CD4-positive, alpha-beta T cell (primary cell): ENCODE data around the gene TNS1. TPM values are rescaled to one million over a fixed set of nuclear protein-coding genes. Genes with fewer than 3 reads are reported as not detected.

Experiments
- ATAC-seq: fragments of 200-7000 bp; cut with Tn5 transposase; one replicate; pipeline ENCODE4 v1.10.0; 2022; ENCODE audit warnings: mild to moderate bottlenecking; ENCODE audit not compliant: poor library complexity
- CTCF ChIA-PET: fragments of 350-600 bp; sonication (Branson Sonifier 250); formaldehyde crosslinking; loops from one replicate; lab custom pipeline; 2021; ENCODE audit warnings: antibody characterized with exemption, inconsistent platforms; lab: Charles Lee
- POLR2A ChIA-PET: fragments of 350-600 bp; sonication (Branson Sonifier 250); formaldehyde crosslinking; loops from one replicate; lab custom pipeline; 2021; ENCODE audit warnings: antibody characterized with exemption, inconsistent platforms; lab: Charles Lee
- DNase-seq, 14 experiments: peaks; one replicate each; pipeline ENCODE4 v3.0.0-alpha.2; 2013 to 2020; ENCODE audit warnings: mixed read lengths in 2 of 14
- H3K27ac ChIP-seq, 2 donors: one replicate each; pipeline versions ENCODE4 v1.5.1 to v1.7.0; 2013; ENCODE audit warnings: low read length in 2 of 2, low read depth in 1 of 2, mild to moderate bottlenecking in 1 of 2
- H3K27me3 ChIP-seq, 2 experiments: 1 replicate in 1 of 2; 2 replicates in 1 of 2; pipeline versions ENCODE4 v1.6.1 to v1.7.0; 2013; ENCODE audit warnings: low read length in 2 of 2, control low read depth in 1 of 2, mild to moderate bottlenecking in 1 of 2, moderate library complexity in 1 of 2; ENCODE audit not compliant: insufficient read depth in 2 of 2, control insufficient read depth in 1 of 2
- H3K36me3 ChIP-seq: one replicate; pipeline ENCODE4 v1.6.1; 2013; ENCODE audit warnings: low read length, control low read depth; ENCODE audit not compliant: insufficient read depth
- H3K4me1 ChIP-seq: one replicate; pipeline ENCODE4 v1.6.1; 2013; ENCODE audit warnings: low read length, control low read depth; ENCODE audit not compliant: insufficient read depth
- H3K4me3 ChIP-seq: one replicate; pipeline ENCODE4 v1.5.1; 2013; ENCODE audit warnings: mild to moderate bottlenecking, low read length, moderate library complexity
- H3K9me3 ChIP-seq, 2 experiments: 1 replicate in 1 of 2; 2 replicates in 1 of 2; pipeline versions ENCODE4 v1.6.1 to v1.7.0; 2013; ENCODE audit warnings: low read length in 2 of 2, mild to moderate bottlenecking in 2 of 2, control low read depth in 1 of 2, moderate library complexity in 1 of 2; ENCODE audit not compliant: control insufficient read depth in 1 of 2, insufficient read depth in 1 of 2
- H3K27ac Mint-ChIP-seq: one replicate; pipeline ENCODE4 v1.8.0; 2020; ENCODE audit warnings: mixed read lengths
- H3K27me3 Mint-ChIP-seq: one replicate; pipeline ENCODE4 v1.8.0; 2021; ENCODE audit warnings: mixed read lengths
- H3K36me3 Mint-ChIP-seq: one replicate; pipeline ENCODE4 v1.8.0; 2021; ENCODE audit warnings: low read depth, mixed read lengths
- H3K4me1 Mint-ChIP-seq: one replicate; pipeline ENCODE4 v1.8.0; 2021; ENCODE audit warnings: low read depth, mixed read lengths
- H3K4me3 Mint-ChIP-seq: one replicate; pipeline ENCODE4 v1.8.0; 2020; ENCODE audit warnings: mild to moderate bottlenecking, mixed read lengths
- H3K9me3 Mint-ChIP-seq: one replicate; pipeline ENCODE4 v1.8.0; 2020; ENCODE audit warnings: mixed read lengths
- intact Hi-C, 2 experiments: fragments of 100-400 bp; cut with DNase I in 1 of 2; cut with micrococcal nuclease in 1 of 2; formaldehyde crosslinking; loops; one replicate each; pipeline versions ENCODE4 v1.15.1 to v1.9.0; 2023 to 2025; cut with DNase I, micrococcal nuclease
- total RNA-seq, 174 experiments: library from RNA in 2 of 174; stranded (reverse) in 2 of 174; gene quantifications; one replicate each; pipeline ENCODE4 v1.2.3 and lab custom pipeline; 2021 to 2026
- TF ChIP-seq, protein P1 (sequence below): fragments of 200-600 bp; IDR thresholded peaks from one replicate; pipeline ENCODE4 v1.8.0; 2022; ENCODE audit warnings: antibody characterized with exemption, mild to moderate bottlenecking

The TNS1 gene
- total RNA-seq, 2 experiments from 2014 or later: 0.25 to 0.34 TPM

- H3K4me3 Mint-ChIP-seq: no peak overlapping the region
- no peaks in the 10 kb centered on the region for H3K36me3 ChIP-seq
- no peak overlapping the region for H3K27ac ChIP-seq
- CTCF ChIA-PET: no interaction called here
- peaks cover 0 to 4% of the 10 kb centered on the region in 2 experiments for H3K9me3 ChIP-seq
- H3K36me3 Mint-ChIP-seq: no peaks in the 10 kb centered on the region
- intact Hi-C loops: no loop called here
- H3K27me3 Mint-ChIP-seq: peaks cover 6% of the 10 kb centered on the region
- POLR2A ChIA-PET: no interaction called here
- ATAC-seq (no peak), DNase-seq (no peak)
- no peaks in the 10 kb centered on the region for H3K27me3 ChIP-seq
- no peaks in the 10 kb centered on the region for H3K4me1 Mint-ChIP-seq
- TF ChIP-seq, protein P1, sequence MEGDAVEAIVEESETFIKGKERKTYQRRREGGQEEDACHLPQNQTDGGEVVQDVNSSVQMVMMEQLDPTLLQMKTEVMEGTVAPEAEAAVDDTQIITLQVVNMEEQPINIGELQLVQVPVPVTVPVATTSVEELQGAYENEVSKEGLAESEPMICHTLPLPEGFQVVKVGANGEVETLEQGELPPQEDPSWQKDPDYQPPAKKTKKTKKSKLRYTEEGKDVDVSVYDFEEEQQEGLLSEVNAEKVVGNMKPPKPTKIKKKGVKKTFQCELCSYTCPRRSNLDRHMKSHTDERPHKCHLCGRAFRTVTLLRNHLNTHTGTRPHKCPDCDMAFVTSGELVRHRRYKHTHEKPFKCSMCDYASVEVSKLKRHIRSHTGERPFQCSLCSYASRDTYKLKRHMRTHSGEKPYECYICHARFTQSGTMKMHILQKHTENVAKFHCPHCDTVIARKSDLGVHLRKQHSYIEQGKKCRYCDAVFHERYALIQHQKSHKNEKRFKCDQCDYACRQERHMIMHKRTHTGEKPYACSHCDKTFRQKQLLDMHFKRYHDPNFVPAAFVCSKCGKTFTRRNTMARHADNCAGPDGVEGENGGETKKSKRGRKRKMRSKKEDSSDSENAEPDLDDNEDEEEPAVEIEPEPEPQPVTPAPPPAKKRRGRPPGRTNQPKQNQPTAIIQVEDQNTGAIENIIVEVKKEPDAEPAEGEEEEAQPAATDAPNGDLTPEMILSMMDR: no peak
- no peak overlapping the region for H3K27ac Mint-ChIP-seq
- no peaks in the 10 kb centered on the region for H3K4me1 ChIP-seq
- no peaks in the 10 kb centered on the region for H3K9me3 Mint-ChIP-seq
- no peak overlapping the region for H3K4me3 ChIP-seq
Measured at GRCh38 chr2:217914078-217914477, 88.7 kb downstream of the TNS1 start.

GRCh38 chr2:217913436-217913835 is 89.4 kb downstream of the TNS1 start:
- intact Hi-C loops: no loop called here
- H3K4me1 ChIP-seq: no peaks in the 10 kb centered on the region
- no peak for DNase-seq
- no peak overlapping the region for H3K27ac ChIP-seq
- no peaks in the 10 kb centered on the region for H3K36me3 ChIP-seq
- no peaks in the 10 kb centered on the region for H3K36me3 Mint-ChIP-seq
- ChIA-PET POLR2A (no interaction called here), CTCF (no interaction called here)
- no peak overlapping the region for H3K27ac Mint-ChIP-seq
- ATAC-seq: no peak
- no peak overlapping the region for H3K4me3 Mint-ChIP-seq
- peaks cover 6% of the 10 kb centered on the region for H3K27me3 Mint-ChIP-seq
- no peaks in the 10 kb centered on the region for H3K9me3 Mint-ChIP-seq
- H3K27me3 ChIP-seq: no peaks in the 10 kb centered on the region
- TF ChIP-seq, protein P1: no peak
- H3K4me3 ChIP-seq: no peak overlapping the region
- H3K9me3 ChIP-seq: peaks cover 0 to 4% of the 10 kb centered on the region in 2 experiments
- no peaks in the 10 kb centered on the region for H3K4me1 Mint-ChIP-seq

GRCh38 chr2:217912098-217913024 is 90.4 kb downstream of the TNS1 start:
- peaks cover 14% of the 10 kb centered on the region for H3K27me3 Mint-ChIP-seq
- ATAC-seq (no peak), DNase-seq (no peak)
- Histone ChIP-seq H3K9me3 (peaks cover 0 to 4% of the 10 kb centered on the region in 2 experiments), H3K36me3 (no peaks in the 10 kb centered on the region), H3K4me3 (no peak overlapping the region), H3K27ac (no peak overlapping the region), H3K27me3 (peaks cover 0 to under 1% of the 10 kb centered on the region in 2 experiments), H3K4me1 (no peaks in the 10 kb centered on the region)
- H3K27ac Mint-ChIP-seq: no peak overlapping the region
- CTCF ChIA-PET: no interaction called here
- H3K4me1 Mint-ChIP-seq: no peaks in the 10 kb centered on the region
- TF ChIP-seq, protein P1: no peak
- H3K9me3 Mint-ChIP-seq: no peaks in the 10 kb centered on the region
- POLR2A ChIA-PET: no interaction called here
- H3K36me3 Mint-ChIP-seq: no peaks in the 10 kb centered on the region
- intact Hi-C loops: no loop called here
- no peak overlapping the region for H3K4me3 Mint-ChIP-seq
